ENCODE results near the gene GLIS1. TPM values are rescaled to one million over a fixed set of nuclear protein-coding genes. Genes with fewer than 3 reads are reported as not detected.

Gene GLIS1
- polyA plus RNA-seq, 3 donors = 0.22 to 3.7 (median 0.56) TPM

DNA sequence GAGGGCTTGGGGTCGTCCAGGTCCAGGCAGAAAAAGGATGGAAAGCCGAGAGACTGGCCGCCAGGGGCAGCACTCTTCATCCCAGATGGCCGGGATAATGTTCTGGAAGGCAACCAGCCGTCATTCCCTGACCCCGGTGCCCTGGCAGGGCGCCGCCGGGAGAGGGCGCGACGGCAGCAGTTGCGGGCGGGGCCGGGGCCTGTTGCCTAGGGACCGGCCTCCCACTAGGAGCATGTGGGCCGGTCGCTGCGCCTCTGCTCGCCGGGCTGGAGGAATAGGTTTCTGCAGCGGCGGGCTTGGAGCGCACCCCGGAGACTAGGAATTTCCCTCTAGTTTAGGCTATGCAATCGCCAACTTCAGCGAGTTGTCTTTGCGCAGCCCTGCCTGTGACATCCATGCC, 268.8 kb downstream of the GLIS1 start:
- 6 to 34% (median 21%) methylated on average over 23 to 28 of the region's 28 CpGs for WGBS, 3 donors

DNA sequence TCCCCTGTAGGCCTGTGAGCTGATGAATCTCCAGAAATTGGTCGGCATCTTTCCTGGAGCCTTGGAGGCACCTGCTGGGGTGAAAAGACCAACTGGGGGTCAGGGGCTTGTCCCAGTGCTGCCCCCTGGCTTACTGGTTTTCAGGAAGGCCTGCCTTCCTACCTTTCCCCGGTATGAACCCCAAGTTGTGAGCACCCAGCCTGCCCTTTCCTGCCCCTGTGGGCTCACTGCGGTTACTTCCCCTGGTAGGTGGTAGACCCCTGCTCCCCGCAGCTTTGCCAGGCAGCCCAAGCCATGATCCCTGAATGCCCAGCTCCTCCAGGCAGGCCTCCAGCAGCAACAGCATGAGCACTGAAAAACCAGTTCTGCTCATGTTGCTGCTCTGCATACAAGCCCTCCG, 269.6 kb downstream of the GLIS1 start:
- H3K27ac ChIP-seq (ENCODE audit: low read depth, low read length) = no peak overlapping the region
- WGBS, 3 donors = 85 to 92% (median 92%) methylated on average over 5 of the region's 5 CpGs

More for the DNA sequence above, 268.8 kb downstream of the GLIS1 start:
- H3K27ac ChIP-seq (ENCODE audit: low read depth, low read length) = no peak overlapping the region

- H3K27ac ChIP-seq (ENCODE audit: low read depth, low read length) = no peak overlapping the region
- WGBS, 3 donors = 86 to 100% (median 99%) methylated on average over 2 of the region's 2 CpGs
Measured at GRCh38 chr1:53468374-53468773, 270.6 kb downstream of the GLIS1 start.

DNA sequence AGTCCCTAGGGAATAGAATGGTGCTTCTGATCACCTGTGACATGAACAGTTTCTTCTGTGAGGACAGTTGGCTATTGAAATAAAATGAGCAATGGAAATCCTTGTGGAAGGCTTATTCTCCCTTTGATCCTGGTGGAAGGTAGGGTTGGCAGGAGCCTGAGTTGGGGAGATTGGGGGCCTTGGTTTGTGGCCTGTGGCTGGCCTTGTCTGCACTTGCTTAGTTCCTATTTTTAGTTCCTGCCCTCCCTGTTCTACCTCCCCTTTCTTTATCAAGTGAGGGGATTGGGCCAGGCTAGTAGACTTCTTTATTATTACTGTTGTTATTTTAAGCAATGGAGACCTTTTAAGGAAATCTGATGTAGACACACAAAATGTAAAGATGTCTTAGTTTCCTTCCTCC, 271.6 kb downstream of the GLIS1 start:
- no peak overlapping the region for H3K27ac ChIP-seq (ENCODE audit: low read depth, low read length)

DNA sequence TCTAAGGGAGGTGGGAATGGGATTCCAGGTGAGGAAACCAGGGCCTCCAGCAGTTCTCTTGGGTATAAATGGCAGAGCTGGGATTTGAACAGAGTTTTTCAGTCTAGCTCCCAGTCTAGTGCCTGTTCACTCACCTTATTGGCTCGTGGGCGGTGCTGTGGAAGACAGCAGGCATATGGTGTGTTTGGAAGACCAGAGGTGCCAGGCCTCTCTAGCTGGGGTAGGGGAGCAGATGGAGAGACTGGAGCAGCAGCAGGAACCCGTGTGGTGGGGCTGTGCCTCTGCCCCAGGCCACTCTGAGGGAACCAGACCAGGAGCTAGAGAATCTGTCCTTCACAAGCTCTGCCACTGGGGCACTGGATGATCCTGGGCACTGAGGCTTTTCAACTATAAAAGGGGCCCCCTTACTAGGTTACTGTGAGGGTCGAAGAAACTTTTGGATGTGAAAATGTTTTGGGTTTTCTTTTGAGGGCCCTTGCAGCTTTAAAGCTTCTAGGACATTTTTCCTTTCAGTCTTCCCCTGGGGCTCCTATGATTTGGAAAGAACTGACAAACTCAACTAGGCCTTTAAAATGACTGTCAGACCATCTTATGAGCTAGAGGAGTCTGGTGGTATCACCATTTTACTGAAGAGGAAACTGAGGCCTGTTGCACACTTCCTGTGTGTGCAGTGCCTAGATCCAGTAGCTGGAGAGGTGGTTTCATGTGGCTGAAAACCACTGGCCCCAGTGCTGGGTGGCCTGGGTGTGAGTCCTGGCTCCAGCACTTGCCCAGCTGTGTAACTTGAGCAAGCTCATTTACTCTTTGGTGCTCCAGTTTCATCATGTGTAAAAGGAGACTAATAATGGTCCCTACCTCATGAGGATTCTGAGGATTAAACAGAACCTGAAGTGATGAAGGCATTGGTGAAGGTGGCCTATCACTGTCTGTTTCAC, 273.7 kb downstream of the GLIS1 start:
- WGBS, 3 donors = 52 to 80% (median 69%) methylated on average over 4 of the region's 4 CpGs
- no peak overlapping the region for H3K27ac ChIP-seq (ENCODE audit: low read depth, low read length)

DNA sequence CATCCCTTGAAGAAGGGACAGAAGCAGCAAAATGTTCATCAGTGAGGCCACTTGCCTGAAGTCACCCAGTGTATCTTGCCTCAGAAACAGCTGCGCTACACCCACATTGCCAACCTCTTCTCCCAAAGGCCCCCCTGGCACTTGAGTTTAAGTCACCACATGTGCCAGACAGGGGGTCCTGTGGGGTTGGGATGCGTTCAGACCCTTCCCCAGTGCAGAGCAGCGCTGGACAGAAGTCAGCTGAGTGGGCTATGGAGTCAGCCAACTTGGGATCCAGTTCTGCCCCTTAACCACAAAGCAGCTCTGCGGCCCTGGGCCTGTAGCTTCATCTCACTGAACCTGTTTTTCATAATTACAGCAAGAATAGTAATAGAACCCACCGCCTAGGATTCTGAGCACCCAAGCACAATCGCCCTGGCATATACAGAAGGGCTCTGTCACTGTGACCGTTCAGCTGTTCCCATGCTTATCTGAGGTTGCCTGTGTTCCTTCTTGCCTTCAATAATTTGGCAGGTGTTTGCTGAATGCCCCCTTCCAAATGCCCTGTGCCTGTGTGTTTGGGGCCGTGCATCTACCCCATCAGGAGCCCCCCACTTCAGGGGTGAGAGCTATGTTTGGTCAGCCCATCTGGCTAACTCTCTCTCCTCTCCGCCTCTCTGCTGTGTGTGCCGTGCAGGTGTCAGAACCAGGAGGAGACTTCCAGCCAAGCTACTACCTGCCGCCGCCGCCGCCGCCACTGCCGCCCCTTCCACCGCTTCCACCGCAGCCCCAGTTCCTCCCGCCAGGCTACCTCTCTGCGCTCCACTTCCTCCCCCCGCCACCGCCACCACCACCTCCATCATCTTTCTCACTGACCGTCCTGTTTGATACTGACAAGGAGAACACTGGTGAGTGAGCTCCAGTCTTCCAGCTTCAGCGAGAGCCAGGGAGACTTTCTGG, 274.7 kb downstream of the GLIS1 start:
- WGBS, 3 donors = 75 to 91% (median 87%) methylated on average over 22 to 24 of the region's 24 CpGs

DNA sequence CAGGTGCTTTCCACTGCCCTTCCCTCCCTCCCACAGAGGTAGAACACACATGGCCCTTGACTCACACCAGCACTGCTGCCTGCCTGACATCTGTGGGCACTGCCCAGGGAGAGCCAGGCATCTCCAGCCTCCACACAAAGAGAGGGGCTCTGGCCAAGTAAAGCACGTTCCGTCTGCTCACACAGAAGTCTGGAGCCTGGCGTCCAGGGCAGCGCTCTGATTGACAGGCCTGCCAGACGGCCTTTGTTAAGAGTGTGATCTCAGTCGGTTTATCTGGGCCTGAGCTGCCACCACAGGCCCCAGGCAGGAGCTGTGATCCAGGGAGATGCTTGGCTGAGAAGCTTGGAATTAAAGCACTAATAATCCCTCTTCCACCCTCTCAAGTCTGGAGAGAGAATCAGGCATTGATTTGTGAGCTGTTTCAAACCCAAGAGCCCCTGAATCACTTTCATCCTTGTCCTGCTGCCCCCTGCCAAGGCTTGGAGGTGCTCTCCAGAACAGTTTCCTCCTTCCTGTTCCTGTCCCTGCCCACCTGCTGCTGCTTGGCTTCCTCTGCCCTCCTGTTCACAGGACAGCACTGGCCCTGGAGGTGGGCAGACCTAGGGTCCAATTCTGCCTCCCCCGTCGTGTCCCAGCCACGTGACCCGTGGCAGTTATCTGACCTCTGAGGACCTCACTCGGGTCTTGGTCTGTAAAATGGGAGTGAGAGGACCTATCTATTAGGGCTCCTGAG, 276.0 kb downstream of the GLIS1 start:
- H3K27ac ChIP-seq (ENCODE audit: low read depth, low read length) = no peak overlapping the region
- WGBS, 3 donors = 64 to 77% (median 74%) methylated on average over 11 of the region's 11 CpGs

More for the DNA sequence above, 274.7 kb downstream of the GLIS1 start:
- no peak overlapping the region for H3K27ac ChIP-seq (ENCODE audit: low read depth, low read length)

DNA sequence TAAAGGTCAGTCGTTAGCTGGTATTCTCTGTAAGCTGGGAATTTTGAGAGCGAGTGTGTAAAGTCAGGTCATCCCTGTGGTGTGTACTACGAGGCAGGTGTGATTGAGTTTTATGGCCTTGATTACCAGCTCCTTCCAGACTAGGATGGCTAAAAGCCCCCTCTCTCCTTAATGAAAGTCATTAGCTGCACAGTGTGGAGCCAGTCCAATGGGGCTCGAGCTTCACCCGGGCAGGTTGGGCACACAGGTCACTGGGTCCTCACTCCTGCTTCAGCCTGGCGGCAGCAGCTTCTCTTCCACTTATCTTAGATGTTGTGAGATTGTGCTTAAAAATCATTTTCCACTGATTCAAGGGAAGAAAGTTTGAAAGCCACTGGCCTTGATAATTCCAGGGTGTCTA, 276.8 kb downstream of the GLIS1 start:
- H3K27ac ChIP-seq (ENCODE audit: low read depth, low read length) = no peak overlapping the region
- WGBS, 3 donors = 80 to 91% (median 84%) methylated on average over 6 of the region's 6 CpGs

DNA sequence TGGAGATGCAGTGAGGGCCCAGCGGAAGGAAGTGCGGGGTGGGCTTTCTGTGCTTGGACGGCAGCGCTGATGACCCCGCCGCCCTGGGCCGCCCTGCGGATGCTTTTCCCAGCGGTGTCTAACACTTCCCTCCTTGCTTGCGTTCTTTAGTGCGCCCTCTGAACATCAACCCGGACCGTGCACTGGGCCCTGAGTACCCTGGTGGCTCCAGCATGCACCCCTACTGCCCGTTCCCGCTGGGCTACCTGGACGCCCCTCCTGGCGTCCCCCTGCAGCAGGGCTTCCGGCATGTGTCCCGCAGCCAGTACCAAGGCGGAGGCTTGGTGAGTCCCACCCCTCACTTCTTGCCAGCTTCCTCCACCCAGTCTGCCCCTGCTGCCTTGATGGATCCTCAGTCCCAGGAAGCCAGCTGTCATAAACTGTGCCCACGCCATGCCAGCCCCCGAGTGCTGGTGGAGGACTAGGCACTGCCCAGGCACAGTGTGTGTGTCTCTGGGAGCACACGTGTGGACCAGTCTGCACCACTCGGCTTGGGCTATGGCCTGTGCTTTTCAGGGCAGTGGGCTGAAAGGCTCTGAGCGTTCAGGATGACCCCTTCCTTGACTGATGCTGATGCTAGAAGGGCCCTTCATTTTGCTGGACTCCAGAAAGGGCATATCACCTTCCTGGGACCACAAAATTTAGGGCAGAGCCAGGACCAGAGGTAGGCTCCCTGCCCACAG, 277.5 kb downstream of the GLIS1 start:
- 88 to 93% (median 89%) methylated on average over 25 of the region's 25 CpGs for WGBS, 3 donors
- H3K27ac ChIP-seq (ENCODE audit: low read depth, low read length) = no peak overlapping the region

DNA sequence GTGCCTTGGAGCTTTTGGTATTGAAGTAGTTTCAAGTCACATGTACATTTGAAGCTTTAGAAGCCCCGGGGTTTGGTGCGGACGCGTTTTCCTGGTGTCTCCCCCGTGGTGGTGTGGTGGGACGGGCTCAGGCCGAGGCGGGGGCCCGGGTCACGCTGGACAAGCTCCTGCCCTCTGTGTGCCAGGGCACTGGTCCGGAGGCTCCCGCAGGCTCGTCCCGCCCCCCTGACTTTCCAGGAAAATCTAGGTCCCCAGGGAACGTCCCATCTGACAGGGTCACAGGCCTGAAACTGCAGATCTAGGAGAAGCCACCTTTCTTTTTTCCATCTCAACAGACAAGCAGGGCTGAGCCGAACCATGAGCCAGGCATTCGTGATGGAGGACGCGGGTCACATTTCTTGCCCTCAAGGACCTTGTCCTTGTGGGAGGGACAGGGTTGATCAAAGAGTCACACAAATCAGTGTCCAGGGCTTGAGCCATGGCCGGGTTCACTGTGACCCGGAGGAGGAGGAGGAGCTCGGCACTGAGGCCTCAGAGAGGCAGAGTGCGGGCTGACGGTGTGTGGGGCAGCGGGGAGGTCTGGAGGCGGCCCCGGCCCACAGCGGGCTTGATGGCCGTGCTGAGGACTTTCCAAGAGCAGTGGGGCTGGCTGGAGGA, 278.2 kb downstream of the GLIS1 start:
- 80 to 84% (median 80%) methylated on average over 29 of the region's 29 CpGs for WGBS, 3 donors
- H3K27ac ChIP-seq (ENCODE audit: low read depth, low read length) = no peak overlapping the region

DNA sequence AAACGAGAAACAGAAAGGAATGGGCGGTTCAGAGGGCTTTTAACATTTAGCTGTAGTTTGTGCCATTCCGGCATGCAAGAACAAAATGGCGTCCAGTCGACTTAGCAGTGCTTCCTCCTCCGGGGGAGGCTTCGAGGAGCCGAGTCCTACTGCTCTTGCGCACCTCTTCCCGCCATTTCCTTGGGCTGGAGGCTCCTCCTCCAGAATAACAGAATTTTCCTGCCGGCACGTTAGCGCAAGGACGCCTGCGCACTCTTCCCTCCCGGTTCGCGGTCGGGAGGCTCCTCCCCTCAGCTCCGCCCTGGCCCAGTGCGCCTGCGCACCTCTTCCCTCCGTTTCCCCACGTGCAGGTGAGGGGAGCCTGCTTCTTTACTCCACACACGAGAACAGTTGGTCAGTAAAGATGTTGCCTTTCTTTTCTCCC, 278.7 kb downstream of the GLIS1 start:
- WGBS, 3 donors = 91 to 95% (median 94%) methylated on average over 25 of the region's 25 CpGs
- no peak overlapping the region for H3K27ac ChIP-seq (ENCODE audit: low read depth, low read length)

DNA sequence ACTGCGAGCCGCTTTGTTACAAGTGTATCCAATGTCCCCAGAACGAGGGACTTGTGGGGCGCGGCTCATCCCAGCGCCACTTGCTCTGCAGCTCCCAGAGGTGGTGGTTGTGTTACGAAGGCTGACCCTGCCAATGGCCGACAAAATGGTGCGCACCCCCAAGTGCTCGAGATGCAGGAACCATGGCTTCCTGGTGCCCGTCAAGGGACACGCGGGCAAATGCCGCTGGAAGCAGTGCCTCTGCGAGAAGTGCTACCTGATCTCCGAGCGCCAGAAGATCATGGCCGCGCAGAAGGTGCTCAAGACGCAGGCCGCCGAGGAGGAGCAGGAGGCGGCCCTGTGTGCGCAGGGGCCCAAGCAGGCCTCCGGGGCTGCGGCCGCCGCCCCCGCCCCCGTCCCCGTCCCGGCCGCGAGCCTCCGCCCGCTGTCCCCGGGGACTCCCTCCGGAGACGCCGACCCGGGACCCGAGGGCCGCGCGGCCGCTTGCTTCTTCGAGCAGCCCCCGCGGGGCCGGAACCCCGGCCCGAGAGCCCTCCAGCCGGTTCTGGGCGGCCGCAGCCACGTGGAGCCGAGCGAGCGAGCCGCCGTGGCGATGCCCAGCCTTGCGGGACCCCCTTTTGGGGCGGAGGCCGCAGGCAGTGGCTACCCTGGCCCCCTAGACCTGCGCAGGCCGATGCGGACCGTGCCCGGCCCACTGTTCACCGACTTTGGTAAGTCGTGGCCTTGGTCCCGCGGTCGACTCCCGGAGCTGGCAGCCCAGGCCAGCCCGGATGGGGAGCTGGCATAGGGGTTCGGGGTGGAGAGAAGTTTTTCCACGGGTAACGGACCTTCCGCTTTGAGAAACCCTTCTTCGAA, 279.4 kb downstream of the GLIS1 start, which contains the start of gene DMRTB1:
TSS of gene DMRTB1 (plus strand) at position 79 of the 855 bp plus-strand sequence. CDS start at position 134, 55 bp downstream.
- H3K27ac ChIP-seq (ENCODE audit: low read depth, low read length) = no peak within 1 kb of the TSS
- 91 to 94% (median 93%) methylated on average over 59 to 82 of the region's 82 CpGs for WGBS, 3 donors

- H3K27ac ChIP-seq (ENCODE audit: low read depth, low read length) = no peak overlapping the region
- 67 to 82% (median 72%) methylated on average over 3 of the region's 3 CpGs for WGBS, 3 donors
Measured at GRCh38 chr1:53458634-53459033, 280.3 kb downstream of the GLIS1 start.
